GM23248 (cell line): ENCODE measurements around the gene PIK3C3.

Source experiments
- EZH2 ChIP-seq: fragments of 200-600 bp; sonication (generic); IDR thresholded peaks from 2 replicates; pipeline ENCODE4 v1.6.1; 2018; ENCODE audit warnings: antibody characterized with exemption, mild to moderate bottlenecking; ENCODE audit not compliant: insufficient read depth, poor library complexity, severe bottlenecking
- EZH2phosphoT487 ChIP-seq: fragments of 200-600 bp; sonication (generic); IDR thresholded peaks from 2 replicates; pipeline ENCODE4 v1.6.1; 2018; ENCODE audit warnings: antibody characterized with exemption, moderate library complexity, mild to moderate bottlenecking, low read depth; ENCODE audit not compliant: insufficient read depth

GRCh38 chr18:42095732-42096377, 140.8 kb downstream of the PIK3C3 start:
- TF ChIP-seq EZH2 (no peak), EZH2phosphoT487 (no peak)
